Measurements from ENCODE around the gene FOXO3. TPM values are rescaled to one million over a fixed set of nuclear protein-coding genes. Genes with fewer than 3 reads are reported as not detected.

The FOXO3 gene
- total and polyA plus RNA-seq, 2 of the 13 experiments (the other 11 are each of a cell fraction or from before 2014, with no cell fraction given) = 16.0 to 22.5 TPM

DNA sequence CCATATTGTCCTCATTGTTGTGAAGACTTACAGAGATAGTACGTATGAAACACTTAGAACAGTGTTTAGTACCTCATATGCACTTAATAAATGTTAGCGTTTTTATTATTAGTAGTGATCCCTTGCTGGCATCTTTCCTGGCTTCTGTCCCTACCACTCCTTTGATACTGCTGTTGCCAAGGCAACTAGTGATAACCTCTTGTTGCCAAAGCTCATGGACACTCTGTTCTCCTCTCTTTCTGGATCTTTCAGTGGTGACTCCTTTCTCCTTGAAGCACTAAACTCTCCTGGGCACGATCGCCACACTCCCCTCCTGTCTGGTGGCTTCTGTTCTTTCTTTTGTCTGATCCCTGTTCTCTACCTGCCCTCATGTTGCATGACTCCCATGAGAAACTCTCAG lies 83.5 kb downstream of the FOXO3 start (continued):
- TF ChIP-seq FIP1L1 (IDR thresholded peaks at IDR 0.05; ENCODE audit: borderline replicate concordance, insufficient read depth, low read depth, low read length) (no peak), ESRRA (CRISPR knock-in tag; IDR thresholded peaks at IDR 0.05; ENCODE audit: low read depth) (no peak), ZNF292 (CRISPR knock-in tag; IDR thresholded peaks at IDR 0.05; ENCODE audit: borderline replicate concordance, low read depth) (no peak), ZNF576 (CRISPR knock-in tag; IDR thresholded peaks at IDR 0.05) (no peak), CEBPG (CRISPR knock-in tag; IDR thresholded peaks at IDR 0.05) (no peak), THAP11 (CRISPR knock-in tag; IDR thresholded peaks at IDR 0.05) (no peak)

GRCh38 chr6:108648191-108648590 lies 87.5 kb downstream of the FOXO3 start:
- ChIA-PET CTCF (ENCODE audit: low intra/inter-chr PET ratio, low total read pairs) (no interaction called here), POLR2A (no interaction called here)
- Histone ChIP-seq H2AFZ (ENCODE audit: low read length) (no peak overlapping the region), H3K36me3 (replicated peaks in 1 of 2; ENCODE audit: control insufficient read depth in 1 of 2, insufficient read depth in 2 of 2, low read length in 2 of 2) (peaks cover 5 to 21% of the 10 kb centered on the region in 2 experiments; a peak in 3 of 5 replicates), H3K27ac (ENCODE audit: extremely low read length, insufficient read depth, low read length) (no peak overlapping the region), H3K4me2 (ENCODE audit: low read depth, low read length) (no peak overlapping the region), H4K20me1 (ENCODE audit: insufficient read depth, low read length) (peaks cover 15% of the 10 kb centered on the region), H3K27me3 (ENCODE audit: control insufficient read depth in 1 of 2, insufficient read depth in 2 of 2, low read length in 2 of 2) (no peaks in the 10 kb centered on the region), H3K9me3 (ENCODE audit: low read length) (no peaks in the 10 kb centered on the region), H3K4me3 (replicated peaks in 1 of 3; ENCODE audit: insufficient read depth in 1 of 3, low read depth in 2 of 3, low read length in 3 of 3) (no peak overlapping the region), H3K9ac (ENCODE audit: insufficient read depth, low read depth, low read length) (no peak overlapping the region), H3K79me2 (ENCODE audit: insufficient read depth, low read length) (peaks cover 40% of the 10 kb centered on the region), H3K4me1 (ENCODE audit: insufficient read depth, low read length) (peaks cover 46% of the 10 kb centered on the region)
- 92% methylated on average over 3 of the region's 3 CpGs for WGBS (ENCODE audit: low lambda C conversion rate)
- intact Hi-C loops (cut with micrococcal nuclease; ENCODE audit: unreplicated experiment) = no loop called here
- DNase-seq (ENCODE audit: low spot score) = no peak
- no peak for ATAC-seq
- no peak for FAIRE-seq
- BruUV-seq (replicated peaks) = no TSS peak
- in situ Hi-C loops (cut with HindIII; ENCODE audit: extremely low pct_ligation_motif_present, low pct_unique_long_range_greater_than_20kb) = no loop called here
- no peak for TF ChIP-seq ZNF792 (CRISPR knock-in tag; IDR thresholded peaks at IDR 0.05)
- TF ChIP-seq, protein P1, sequence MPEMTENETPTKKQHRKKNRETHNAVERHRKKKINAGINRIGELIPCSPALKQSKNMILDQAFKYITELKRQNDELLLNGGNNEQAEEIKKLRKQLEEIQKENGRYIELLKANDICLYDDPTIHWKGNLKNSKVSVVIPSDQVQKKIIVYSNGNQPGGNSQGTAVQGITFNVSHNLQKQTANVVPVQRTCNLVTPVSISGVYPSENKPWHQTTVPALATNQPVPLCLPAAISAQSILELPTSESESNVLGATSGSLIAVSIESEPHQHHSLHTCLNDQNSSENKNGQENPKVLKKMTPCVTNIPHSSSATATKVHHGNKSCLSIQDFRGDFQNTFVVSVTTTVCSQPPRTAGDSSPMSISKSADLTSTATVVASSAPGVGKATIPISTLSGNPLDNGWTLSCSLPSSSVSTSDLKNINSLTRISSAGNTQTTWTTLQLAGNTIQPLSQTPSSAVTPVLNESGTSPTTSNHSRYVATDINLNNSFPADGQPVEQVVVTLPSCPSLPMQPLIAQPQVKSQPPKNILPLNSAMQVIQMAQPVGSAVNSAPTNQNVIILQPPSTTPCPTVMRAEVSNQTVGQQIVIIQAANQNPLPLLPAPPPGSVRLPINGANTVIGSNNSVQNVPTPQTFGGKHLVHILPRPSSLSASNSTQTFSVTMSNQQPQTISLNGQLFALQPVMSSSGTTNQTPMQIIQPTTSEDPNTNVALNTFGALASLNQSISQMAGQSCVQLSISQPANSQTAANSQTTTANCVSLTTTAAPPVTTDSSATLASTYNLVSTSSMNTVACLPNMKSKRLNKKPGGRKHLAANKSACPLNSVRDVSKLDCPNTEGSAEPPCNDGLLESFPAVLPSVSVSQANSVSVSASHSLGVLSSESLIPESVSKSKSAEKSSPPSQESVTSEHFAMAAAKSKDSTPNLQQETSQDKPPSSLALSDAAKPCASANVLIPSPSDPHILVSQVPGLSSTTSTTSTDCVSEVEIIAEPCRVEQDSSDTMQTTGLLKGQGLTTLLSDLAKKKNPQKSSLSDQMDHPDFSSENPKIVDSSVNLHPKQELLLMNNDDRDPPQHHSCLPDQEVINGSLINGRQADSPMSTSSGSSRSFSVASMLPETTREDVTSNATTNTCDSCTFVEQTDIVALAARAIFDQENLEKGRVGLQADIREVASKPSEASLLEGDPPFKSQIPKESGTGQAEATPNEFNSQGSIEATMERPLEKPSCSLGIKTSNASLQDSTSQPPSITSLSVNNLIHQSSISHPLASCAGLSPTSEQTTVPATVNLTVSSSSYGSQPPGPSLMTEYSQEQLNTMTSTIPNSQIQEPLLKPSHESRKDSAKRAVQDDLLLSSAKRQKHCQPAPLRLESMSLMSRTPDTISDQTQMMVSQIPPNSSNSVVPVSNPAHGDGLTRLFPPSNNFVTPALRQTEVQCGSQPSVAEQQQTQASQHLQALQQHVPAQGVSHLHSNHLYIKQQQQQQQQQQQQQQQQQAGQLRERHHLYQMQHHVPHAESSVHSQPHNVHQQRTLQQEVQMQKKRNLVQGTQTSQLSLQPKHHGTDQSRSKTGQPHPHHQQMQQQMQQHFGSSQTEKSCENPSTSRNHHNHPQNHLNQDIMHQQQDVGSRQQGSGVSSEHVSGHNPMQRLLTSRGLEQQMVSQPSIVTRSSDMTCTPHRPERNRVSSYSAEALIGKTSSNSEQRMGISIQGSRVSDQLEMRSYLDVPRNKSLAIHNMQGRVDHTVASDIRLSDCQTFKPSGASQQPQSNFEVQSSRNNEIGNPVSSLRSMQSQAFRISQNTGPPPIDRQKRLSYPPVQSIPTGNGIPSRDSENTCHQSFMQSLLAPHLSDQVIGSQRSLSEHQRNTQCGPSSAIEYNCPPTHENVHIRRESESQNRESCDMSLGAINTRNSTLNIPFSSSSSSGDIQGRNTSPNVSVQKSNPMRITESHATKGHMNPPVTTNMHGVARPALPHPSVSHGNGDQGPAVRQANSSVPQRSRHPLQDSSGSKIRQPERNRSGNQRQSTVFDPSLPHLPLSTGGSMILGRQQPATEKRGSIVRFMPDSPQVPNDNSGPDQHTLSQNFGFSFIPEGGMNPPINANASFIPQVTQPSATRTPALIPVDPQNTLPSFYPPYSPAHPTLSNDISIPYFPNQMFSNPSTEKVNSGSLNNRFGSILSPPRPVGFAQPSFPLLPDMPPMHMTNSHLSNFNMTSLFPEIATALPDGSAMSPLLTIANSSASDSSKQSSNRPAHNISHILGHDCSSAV (CRISPR knock-in tag; IDR thresholded peaks at IDR 0.05; ENCODE audit: borderline replicate concordance) = no peak
- TF ChIP-seq, protein P2, sequence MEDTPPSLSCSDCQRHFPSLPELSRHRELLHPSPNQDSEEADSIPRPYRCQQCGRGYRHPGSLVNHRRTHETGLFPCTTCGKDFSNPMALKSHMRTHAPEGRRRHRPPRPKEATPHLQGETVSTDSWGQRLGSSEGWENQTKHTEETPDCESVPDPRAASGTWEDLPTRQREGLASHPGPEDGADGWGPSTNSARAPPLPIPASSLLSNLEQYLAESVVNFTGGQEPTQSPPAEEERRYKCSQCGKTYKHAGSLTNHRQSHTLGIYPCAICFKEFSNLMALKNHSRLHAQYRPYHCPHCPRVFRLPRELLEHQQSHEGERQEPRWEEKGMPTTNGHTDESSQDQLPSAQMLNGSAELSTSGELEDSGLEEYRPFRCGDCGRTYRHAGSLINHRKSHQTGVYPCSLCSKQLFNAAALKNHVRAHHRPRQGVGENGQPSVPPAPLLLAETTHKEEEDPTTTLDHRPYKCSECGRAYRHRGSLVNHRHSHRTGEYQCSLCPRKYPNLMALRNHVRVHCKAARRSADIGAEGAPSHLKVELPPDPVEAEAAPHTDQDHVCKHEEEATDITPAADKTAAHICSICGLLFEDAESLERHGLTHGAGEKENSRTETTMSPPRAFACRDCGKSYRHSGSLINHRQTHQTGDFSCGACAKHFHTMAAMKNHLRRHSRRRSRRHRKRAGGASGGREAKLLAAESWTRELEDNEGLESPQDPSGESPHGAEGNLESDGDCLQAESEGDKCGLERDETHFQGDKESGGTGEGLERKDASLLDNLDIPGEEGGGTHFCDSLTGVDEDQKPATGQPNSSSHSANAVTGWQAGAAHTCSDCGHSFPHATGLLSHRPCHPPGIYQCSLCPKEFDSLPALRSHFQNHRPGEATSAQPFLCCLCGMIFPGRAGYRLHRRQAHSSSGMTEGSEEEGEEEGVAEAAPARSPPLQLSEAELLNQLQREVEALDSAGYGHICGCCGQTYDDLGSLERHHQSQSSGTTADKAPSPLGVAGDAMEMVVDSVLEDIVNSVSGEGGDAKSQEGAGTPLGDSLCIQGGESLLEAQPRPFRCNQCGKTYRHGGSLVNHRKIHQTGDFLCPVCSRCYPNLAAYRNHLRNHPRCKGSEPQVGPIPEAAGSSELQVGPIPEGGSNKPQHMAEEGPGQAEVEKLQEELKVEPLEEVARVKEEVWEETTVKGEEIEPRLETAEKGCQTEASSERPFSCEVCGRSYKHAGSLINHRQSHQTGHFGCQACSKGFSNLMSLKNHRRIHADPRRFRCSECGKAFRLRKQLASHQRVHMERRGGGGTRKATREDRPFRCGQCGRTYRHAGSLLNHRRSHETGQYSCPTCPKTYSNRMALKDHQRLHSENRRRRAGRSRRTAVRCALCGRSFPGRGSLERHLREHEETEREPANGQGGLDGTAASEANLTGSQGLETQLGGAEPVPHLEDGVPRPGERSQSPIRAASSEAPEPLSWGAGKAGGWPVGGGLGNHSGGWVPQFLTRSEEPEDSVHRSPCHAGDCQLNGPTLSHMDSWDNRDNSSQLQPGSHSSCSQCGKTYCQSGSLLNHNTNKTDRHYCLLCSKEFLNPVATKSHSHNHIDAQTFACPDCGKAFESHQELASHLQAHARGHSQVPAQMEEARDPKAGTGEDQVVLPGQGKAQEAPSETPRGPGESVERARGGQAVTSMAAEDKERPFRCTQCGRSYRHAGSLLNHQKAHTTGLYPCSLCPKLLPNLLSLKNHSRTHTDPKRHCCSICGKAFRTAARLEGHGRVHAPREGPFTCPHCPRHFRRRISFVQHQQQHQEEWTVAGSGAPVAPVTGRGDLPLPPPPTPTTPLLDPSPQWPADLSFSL (CRISPR knock-in tag; IDR thresholded peaks at IDR 0.05) = no peak
